ENCODE data around the gene ASGR1. TPM values are rescaled to one million over a fixed set of nuclear protein-coding genes. Genes with fewer than 3 reads are reported as not detected.
A peak's percentile ranks its signal among the peaks of the same experiment; 100 is the strongest.

Gene ASGR1
- total RNA-seq, 1 experiment from 2014 or later = 0.95 TPM

- H3K9ac ChIP-seq (ENCODE audit: low read length) = no peak overlapping the region
- peaks cover 9% of the 10 kb centered on the region; the same call in 1 of the 2 replicates for H3K4me1 ChIP-seq (ENCODE audit: insufficient read depth, low read length)
- TF ChIP-seq EZH2phosphoT487 (IDR thresholded peaks at IDR 0.05; ENCODE audit: borderline replicate concordance, low read length) (no peak), CTCF (conservative IDR thresholded peaks at IDR 0.05; ENCODE audit: low read depth, low read length) (no peak), EZH2 (IDR thresholded peaks at IDR 0.05; ENCODE audit: low read length, unreplicated experiment) (no peak)
- H3K27me3 ChIP-seq (ENCODE audit: low read length) = no peaks in the 10 kb centered on the region
- no TSS peak for BruUV-seq (replicated peaks)
- ChIA-PET POLR2A (ENCODE audit: unreplicated experiment) (no interaction called here), CTCF (interaction anchor here (1.5 kb wide), 1 partner anchor 88 kb away, joined by 6 read pairs; no protein-coding TSS in a partner anchor)
- DNase-seq = no peak
- H3K4me3 ChIP-seq (ENCODE audit: low read length) = no peak overlapping the region
- intact Hi-C loops (cut with micrococcal nuclease) = no loop called here
- H3K79me2 ChIP-seq (ENCODE audit: low read length) = no peaks in the 10 kb centered on the region
- H3K4me2 ChIP-seq (ENCODE audit: low read length) = no peak overlapping the region
- no peak overlapping the region for H3K27ac ChIP-seq (ENCODE audit: low read length)
- H3K36me3 ChIP-seq (ENCODE audit: low read depth, low read length) = no peaks in the 10 kb centered on the region
- H3K9me3 ChIP-seq (ENCODE audit: low read length) = no peaks in the 10 kb centered on the region
- H4K20me1 ChIP-seq (ENCODE audit: low read length) = no peaks in the 10 kb centered on the region
- no peaks in the 10 kb centered on the region for H3F3A ChIP-seq (ENCODE audit: low read length, unreplicated experiment)
- H3K9me2 ChIP-seq (replicated peaks; ENCODE audit: low read length) = no peaks in the 10 kb centered on the region
- no peak for ATAC-seq
- H2AFZ ChIP-seq (ENCODE audit: low read length) = no peak overlapping the region
Measured at GRCh38 chr17:7133916-7134315, 45.3 kb downstream of the ASGR1 start.

DNA sequence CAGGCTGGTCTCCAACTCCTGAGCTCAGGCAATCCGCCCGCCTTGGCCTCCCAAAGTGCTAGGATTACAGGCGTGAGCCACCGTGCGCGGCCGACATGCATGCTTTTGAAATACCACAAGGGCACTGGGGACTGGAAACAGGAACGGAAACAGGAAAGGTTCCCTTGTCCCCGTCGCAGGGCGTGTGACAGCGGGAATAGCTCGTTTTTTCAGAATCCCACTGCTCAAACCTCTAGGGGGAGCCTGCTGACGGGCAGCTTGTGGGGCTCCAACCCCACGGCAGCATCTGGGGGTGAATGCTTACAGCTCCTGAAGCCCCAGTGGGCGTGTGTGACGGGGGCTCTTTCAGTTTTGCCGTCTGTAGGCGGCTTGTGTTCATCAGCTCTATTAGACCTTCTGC lies 45.7 kb downstream of the ASGR1 start:
- intact Hi-C loops (cut with micrococcal nuclease) = no loop called here
- no peak overlapping the region for H3K27ac ChIP-seq (ENCODE audit: low read length)
- no peaks in the 10 kb centered on the region for H3F3A ChIP-seq (ENCODE audit: low read length, unreplicated experiment)
- ATAC-seq (no peak), DNase-seq (no peak)
- BruUV-seq (replicated peaks) = no TSS peak
- H3K9me3 ChIP-seq (ENCODE audit: low read length) = no peaks in the 10 kb centered on the region
- no peak overlapping the region for H3K4me2 ChIP-seq (ENCODE audit: low read length)
- no peak for TF ChIP-seq EZH2 (IDR thresholded peaks at IDR 0.05; ENCODE audit: low read length, unreplicated experiment)
- peak; percentile 26; the same call in 1 of the 2 replicates for TF ChIP-seq CTCF (conservative IDR thresholded peaks at IDR 0.05; ENCODE audit: low read depth, low read length)
- H3K9ac ChIP-seq (ENCODE audit: low read length) = no peak overlapping the region
- H3K79me2 ChIP-seq (ENCODE audit: low read length) = no peaks in the 10 kb centered on the region
- H3K36me3 ChIP-seq (ENCODE audit: low read depth, low read length) = no peaks in the 10 kb centered on the region
- H3K27me3 ChIP-seq (ENCODE audit: low read length) = no peaks in the 10 kb centered on the region
- ChIA-PET CTCF (interaction anchor here (0.6 to 1.5 kb wide), 2 partner anchors 88 to 108 kb away, joined by 3 to 6 read pairs; no protein-coding TSS in a partner anchor), POLR2A (ENCODE audit: unreplicated experiment) (no interaction called here)
- no peaks in the 10 kb centered on the region for H4K20me1 ChIP-seq (ENCODE audit: low read length)
- no peaks in the 10 kb centered on the region for H3K9me2 ChIP-seq (replicated peaks; ENCODE audit: low read length)
- no peak overlapping the region for H3K4me3 ChIP-seq (ENCODE audit: low read length)
- peaks cover 9% of the 10 kb centered on the region; the same call in 1 of the 2 replicates for H3K4me1 ChIP-seq (ENCODE audit: insufficient read depth, low read length)
- no peak overlapping the region for H2AFZ ChIP-seq (ENCODE audit: low read length)

- no peak for DNase-seq
- intact Hi-C loops (cut with micrococcal nuclease) = no loop called here
- ChIA-PET POLR2A (ENCODE audit: unreplicated experiment) (no interaction called here), CTCF (interaction anchor here (0.5 to 1.5 kb wide), 2 partner anchors 38 to 87 kb away, joined by 6 to 12 read pairs; no protein-coding TSS in a partner anchor)
- no peaks in the 10 kb centered on the region for H3F3A ChIP-seq (ENCODE audit: low read length, unreplicated experiment)
- H3K9me3 ChIP-seq (ENCODE audit: low read length) = no peaks in the 10 kb centered on the region
- no peaks in the 10 kb centered on the region for H4K20me1 ChIP-seq (ENCODE audit: low read length)
- H3K27me3 ChIP-seq (ENCODE audit: low read length) = no peaks in the 10 kb centered on the region
- H3K4me2 ChIP-seq (ENCODE audit: low read length) = no peak overlapping the region
- no peak overlapping the region for H2AFZ ChIP-seq (ENCODE audit: low read length)
- H3K4me3 ChIP-seq (ENCODE audit: low read length) = no peak overlapping the region
- H3K27ac ChIP-seq (ENCODE audit: low read length) = no peak overlapping the region
- H3K4me1 ChIP-seq (ENCODE audit: insufficient read depth, low read length) = peaks cover 7% of the 10 kb centered on the region; the same call in 1 of the 2 replicates
- no peak overlapping the region for H3K9ac ChIP-seq (ENCODE audit: low read length)
- BruUV-seq (replicated peaks) = no TSS peak
- H3K36me3 ChIP-seq (ENCODE audit: low read depth, low read length) = no peaks in the 10 kb centered on the region
- ATAC-seq = no peak
- TF ChIP-seq CTCF (conservative IDR thresholded peaks at IDR 0.05; ENCODE audit: low read depth, low read length) = no peak
- no peak for TF ChIP-seq EZH2phosphoT487 (IDR thresholded peaks at IDR 0.05; ENCODE audit: borderline replicate concordance, low read length)
- TF ChIP-seq EZH2 (IDR thresholded peaks at IDR 0.05; ENCODE audit: low read length, unreplicated experiment) = no peak
- no peaks in the 10 kb centered on the region for H3K79me2 ChIP-seq (ENCODE audit: low read length)
- no peaks in the 10 kb centered on the region for H3K9me2 ChIP-seq (replicated peaks; ENCODE audit: low read length)
Measured at GRCh38 chr17:7132511-7133094, 46.6 kb downstream of the ASGR1 start.
